Osteocyte (in vitro differentiated cells): ENCODE measurements around the gene ADAM15. TPM values are rescaled to one million over a fixed set of nuclear protein-coding genes. Genes with fewer than 3 reads are reported as not detected.

Experiments used
- DNase-seq: peaks from one replicate; pipeline ENCODE4 v3.0.0; 2021; ENCODE audit warnings: mixed read lengths; ENCODE audit not compliant: unreplicated experiment; ENCODE audit errors: extremely low spot score
- H3K27ac Mint-ChIP-seq: one replicate; pipeline ENCODE4 v1.8.0; 2021; ENCODE audit warnings: mild to moderate bottlenecking, mixed read lengths; ENCODE audit not compliant: unreplicated experiment
- H3K27me3 Mint-ChIP-seq: one replicate; pipeline ENCODE4 v1.8.0; 2021; ENCODE audit warnings: mixed read lengths; ENCODE audit not compliant: unreplicated experiment
- H3K36me3 Mint-ChIP-seq: one replicate; pipeline ENCODE4 v1.8.0; 2021; ENCODE audit warnings: mixed read lengths; ENCODE audit not compliant: unreplicated experiment
- H3K4me1 Mint-ChIP-seq: one replicate; pipeline ENCODE4 v1.8.0; 2021; ENCODE audit warnings: mixed read lengths; ENCODE audit not compliant: unreplicated experiment
- H3K4me3 Mint-ChIP-seq: one replicate; pipeline ENCODE4 v1.8.0; 2021; ENCODE audit warnings: mild to moderate bottlenecking, moderate library complexity, mixed read lengths; ENCODE audit not compliant: unreplicated experiment
- H3K9me3 Mint-ChIP-seq: one replicate; pipeline ENCODE4 v1.8.0; 2021; ENCODE audit warnings: mixed read lengths; ENCODE audit not compliant: unreplicated experiment
- total RNA-seq: library from RNA; stranded (reverse); gene quantifications from 2 replicates; pipeline ENCODE4 v1.2.1, GENCODE V29; 2021
- TF ChIP-seq, protein P1 (sequence below): fragments of 200-600 bp; sonication (generic); IDR thresholded peaks from 2 replicates; pipeline ENCODE4 v1.5.0; 2021; ENCODE audit warnings: antibody characterized with exemption, mild to moderate bottlenecking, moderate library complexity

ADAM15 gene
- total RNA-seq, 1 donor from 2014 or later, result 89.4 TPM

GRCh38 chr1:155016231-155016831, 34.8 kb upstream of the ADAM15 start:
- Mint-ChIP-seq H3K4me1 (peaks cover 32% of the 10 kb centered on the region), H3K27me3 (no peaks in the 10 kb centered on the region), H3K4me3 (no peak overlapping the region), H3K9me3 (no peaks in the 10 kb centered on the region), H3K36me3 (no peaks in the 10 kb centered on the region), H3K27ac (peak overlapping the region; percentile 88)
- TF ChIP-seq, protein P1, sequence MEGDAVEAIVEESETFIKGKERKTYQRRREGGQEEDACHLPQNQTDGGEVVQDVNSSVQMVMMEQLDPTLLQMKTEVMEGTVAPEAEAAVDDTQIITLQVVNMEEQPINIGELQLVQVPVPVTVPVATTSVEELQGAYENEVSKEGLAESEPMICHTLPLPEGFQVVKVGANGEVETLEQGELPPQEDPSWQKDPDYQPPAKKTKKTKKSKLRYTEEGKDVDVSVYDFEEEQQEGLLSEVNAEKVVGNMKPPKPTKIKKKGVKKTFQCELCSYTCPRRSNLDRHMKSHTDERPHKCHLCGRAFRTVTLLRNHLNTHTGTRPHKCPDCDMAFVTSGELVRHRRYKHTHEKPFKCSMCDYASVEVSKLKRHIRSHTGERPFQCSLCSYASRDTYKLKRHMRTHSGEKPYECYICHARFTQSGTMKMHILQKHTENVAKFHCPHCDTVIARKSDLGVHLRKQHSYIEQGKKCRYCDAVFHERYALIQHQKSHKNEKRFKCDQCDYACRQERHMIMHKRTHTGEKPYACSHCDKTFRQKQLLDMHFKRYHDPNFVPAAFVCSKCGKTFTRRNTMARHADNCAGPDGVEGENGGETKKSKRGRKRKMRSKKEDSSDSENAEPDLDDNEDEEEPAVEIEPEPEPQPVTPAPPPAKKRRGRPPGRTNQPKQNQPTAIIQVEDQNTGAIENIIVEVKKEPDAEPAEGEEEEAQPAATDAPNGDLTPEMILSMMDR, result no peak
- no peak for DNase-seq

DNA sequence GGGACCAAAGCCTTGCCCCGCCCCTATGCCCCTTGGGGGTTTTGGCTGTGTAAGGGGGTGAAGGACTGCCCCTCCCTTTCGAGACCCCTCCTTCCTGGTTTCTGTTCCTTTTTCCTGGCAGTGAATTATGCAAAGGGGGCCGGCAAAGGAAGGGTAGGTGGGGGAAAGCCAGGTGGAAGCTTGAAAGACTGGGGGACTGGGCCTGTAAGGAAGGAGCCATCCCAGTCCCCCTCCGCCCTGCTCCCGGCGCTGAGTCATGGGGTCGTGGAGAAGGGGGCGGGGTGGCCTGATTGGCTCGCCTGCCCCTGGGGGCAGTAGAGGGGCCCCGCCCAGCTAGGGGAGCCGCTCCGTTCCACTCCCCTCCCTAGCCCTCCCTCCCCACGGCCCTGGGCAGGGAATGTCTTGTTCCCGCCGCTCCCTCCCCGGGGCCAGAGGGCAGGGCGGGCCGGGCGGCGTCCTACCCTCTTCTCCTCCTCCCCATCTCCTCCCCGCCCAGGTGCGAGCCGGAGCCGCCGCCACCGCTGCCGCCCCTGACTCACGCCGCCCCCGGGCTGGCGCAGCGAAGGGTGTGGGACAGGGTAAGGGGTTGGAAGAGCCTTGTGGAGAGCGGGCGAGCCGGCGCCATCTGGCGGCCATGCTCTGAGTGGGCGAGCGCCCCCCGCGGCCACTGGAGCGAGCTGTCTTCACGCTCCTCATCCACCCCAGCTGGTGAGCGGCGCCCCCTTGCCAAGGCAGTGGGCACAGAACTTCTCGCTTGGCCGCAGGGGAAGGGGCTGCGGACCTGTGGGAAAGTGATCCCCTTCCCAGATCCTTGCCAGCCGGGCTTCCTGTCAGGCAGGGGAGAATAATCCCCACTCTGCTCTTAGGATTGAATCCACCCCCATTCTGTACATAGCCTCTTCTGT, 33.8 kb upstream of the ADAM15 start:
- DNase-seq, result peak; percentile 97
- Mint-ChIP-seq H3K27me3 (no peaks in the 10 kb centered on the region), H3K9me3 (no peaks in the 10 kb centered on the region), H3K4me3 (peak overlapping the region; percentile 40), H3K36me3 (no peaks in the 10 kb centered on the region), H3K4me1 (peaks cover 37% of the 10 kb centered on the region), H3K27ac (peak overlapping the region; percentile 88)
- TF ChIP-seq, protein P1, result peak; percentile 100

- TF ChIP-seq, protein P1, result no peak
- H3K9me3 Mint-ChIP-seq, result no peaks in the 10 kb centered on the region
- no peak for DNase-seq
- H3K27me3 Mint-ChIP-seq, result no peaks in the 10 kb centered on the region
- H3K4me1 Mint-ChIP-seq, result peaks cover 38% of the 10 kb centered on the region
- H3K4me3 Mint-ChIP-seq, result peak overlapping the region; percentile 40
- H3K27ac Mint-ChIP-seq, result peak overlapping the region; percentile 59
- no peaks in the 10 kb centered on the region for H3K36me3 Mint-ChIP-seq
Measured at GRCh38 chr1:155017946-155018316, 33.2 kb upstream of the ADAM15 start.

DNA sequence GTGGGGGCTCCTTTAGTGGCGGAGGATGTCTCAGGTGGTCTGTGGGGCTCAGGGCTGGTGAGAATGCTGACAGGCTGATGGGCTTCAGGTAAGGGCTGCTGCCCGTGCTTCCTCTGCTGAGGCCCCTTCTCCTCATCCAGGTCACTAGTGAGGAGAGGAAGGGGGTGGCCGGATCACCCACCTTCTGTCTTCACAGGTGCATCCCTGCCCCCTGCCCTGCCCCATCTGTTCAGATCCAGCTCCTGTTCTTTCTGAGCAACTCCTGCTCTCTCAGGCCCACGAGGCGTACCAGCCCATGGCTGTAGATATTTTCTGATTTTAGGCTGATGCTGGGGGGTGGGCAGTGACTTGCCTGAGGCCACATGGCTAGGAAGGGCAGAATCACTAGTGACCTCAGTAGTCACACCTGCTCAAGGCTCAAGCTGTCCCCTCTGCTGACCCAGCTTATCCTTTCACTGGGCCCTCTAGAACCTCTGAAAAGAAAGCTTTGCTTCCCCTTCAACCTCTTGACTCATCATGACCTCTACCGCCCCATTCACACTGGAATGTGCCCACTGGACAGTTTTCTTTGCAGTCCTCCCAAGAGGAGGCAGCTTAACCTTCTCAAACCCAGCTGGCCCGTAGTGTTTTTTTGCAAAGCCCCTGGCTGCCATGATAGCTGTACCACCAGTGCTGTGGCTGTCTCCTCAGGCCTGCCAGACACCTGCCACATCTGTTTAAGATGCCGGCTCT, 32.3 kb upstream of the ADAM15 start:
- TF ChIP-seq, protein P1, result no peak

More for the DNA sequence above, 32.3 kb upstream of the ADAM15 start:
- Mint-ChIP-seq H3K27ac (peak overlapping the region; percentile 64), H3K4me1 (peaks cover 38% of the 10 kb centered on the region), H3K9me3 (no peaks in the 10 kb centered on the region), H3K4me3 (no peak overlapping the region), H3K27me3 (no peaks in the 10 kb centered on the region), H3K36me3 (no peaks in the 10 kb centered on the region)
- no peak for DNase-seq
